C4-2B (cell line): ENCODE results near the gene GRXCR1.

Experiments used
- ZFX ChIP-seq: fragments of 450-650 bp; IDR thresholded peaks from 2 replicates; pipeline ENCODE4 v1.6.1; 2017
- TF ChIP-seq, protein P1 (sequence below): fragments of 450-650 bp; conservative IDR thresholded peaks from 2 replicates; pipeline ENCODE4 v1.5.1; 2017; ENCODE audit warnings: mild to moderate bottlenecking

DNA sequence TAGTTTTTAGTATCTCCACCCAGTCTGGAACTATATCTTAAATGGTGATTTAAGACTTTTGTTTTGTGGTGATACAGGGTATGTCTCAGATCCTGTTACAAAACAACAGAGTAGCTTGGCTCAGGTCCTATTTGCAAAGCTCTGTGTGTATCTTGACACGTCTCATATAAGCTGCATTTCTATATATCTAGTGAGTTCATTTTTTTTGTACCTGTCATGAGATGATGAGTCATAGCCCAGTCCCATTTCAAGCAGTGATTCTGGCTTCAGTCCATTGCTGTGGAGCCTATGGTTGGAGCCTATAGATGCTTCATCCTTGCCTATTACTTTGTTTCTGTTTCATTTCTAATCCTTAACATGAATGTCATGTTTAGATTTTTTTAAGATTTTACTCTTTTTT lies 23.0 kb downstream of the GRXCR1 start:
- TF ChIP-seq, protein P1, sequence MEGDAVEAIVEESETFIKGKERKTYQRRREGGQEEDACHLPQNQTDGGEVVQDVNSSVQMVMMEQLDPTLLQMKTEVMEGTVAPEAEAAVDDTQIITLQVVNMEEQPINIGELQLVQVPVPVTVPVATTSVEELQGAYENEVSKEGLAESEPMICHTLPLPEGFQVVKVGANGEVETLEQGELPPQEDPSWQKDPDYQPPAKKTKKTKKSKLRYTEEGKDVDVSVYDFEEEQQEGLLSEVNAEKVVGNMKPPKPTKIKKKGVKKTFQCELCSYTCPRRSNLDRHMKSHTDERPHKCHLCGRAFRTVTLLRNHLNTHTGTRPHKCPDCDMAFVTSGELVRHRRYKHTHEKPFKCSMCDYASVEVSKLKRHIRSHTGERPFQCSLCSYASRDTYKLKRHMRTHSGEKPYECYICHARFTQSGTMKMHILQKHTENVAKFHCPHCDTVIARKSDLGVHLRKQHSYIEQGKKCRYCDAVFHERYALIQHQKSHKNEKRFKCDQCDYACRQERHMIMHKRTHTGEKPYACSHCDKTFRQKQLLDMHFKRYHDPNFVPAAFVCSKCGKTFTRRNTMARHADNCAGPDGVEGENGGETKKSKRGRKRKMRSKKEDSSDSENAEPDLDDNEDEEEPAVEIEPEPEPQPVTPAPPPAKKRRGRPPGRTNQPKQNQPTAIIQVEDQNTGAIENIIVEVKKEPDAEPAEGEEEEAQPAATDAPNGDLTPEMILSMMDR: no peak
- no peak for TF ChIP-seq ZFX
